Measurements from ENCODE around the gene KRTAP10-3.
"Not testable (repeated sequence)": the region's sequence is repeated elsewhere in the genome, so short reads cannot be mapped to it uniquely, and the experiment has no call there.

Gene KRTAP10-3

DNA sequence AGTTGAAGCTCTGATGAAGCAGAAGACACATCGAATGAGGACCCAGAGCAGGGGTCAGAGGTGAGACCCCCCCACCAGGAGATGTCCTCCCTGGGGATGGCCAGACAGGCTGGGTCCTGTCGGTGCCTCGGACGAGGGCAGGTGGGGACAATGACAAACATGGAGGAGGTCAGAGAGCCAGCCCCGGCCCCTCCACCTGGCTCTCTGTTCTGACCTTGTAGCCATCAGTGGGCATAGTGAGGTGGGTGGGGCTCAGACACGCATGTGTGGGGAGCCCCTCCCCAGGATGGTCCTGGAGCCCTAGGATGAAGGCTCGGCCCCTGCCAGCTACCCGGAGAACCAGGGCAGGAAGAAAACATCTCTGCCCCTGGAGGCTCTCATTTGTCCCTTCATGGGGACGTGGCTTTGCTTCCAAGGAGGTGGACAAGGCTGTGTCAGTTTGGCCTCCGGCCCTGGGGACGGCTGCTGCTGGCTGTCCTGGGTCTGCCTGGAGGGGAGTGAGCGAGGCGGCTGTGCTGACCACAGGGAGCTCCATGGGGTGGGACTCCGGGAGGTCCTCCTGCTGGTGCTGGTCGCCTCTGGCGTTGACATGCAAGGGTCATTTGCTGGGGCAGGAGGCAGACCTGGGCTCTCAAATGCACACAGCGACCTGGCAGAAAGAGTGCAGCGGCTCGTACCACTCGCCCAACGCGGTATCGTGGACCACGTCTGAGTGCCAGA is 31.2 kb upstream of the KRTAP10-3 start:
- ATAC-seq: no peak

DNA sequence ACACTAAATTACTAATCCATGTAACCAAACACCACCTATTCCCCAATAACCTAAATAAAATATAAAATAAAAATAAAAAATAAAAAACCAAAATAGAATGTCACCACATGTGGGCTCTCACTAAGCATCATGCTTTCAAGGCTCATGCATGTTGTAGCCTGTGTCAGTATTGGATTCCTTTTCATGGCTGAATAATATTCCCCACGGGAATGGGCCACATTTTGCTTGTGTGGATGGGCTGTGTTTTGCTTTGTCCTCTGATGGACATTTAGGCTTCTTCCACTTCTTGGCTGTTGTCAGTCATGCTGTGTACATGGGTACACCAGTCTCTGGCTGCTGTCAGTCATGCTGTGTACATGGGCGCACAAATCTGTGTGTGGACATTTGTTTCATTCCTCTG is 30.5 kb upstream of the KRTAP10-3 start:
- ATAC-seq: no peak

GRCh38 chr21:44585892-44586291 is 27.3 kb upstream of the KRTAP10-3 start:
- ATAC-seq: no peak

DNA sequence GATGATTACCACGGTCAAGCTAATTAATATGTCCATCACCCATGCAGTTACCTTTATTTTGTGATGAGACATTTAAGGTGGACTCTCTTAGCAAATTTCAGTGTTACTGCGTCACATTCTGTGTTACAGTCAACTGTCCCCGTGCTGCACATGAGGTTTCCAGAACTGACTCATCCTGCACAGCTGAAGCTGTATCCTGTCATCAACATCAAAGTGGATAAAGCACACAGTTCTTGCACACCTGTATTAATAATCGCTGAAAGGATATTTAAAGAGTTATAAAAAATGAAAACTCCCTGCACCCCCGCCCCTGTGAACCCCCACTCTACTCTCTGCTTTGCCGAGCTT is 25.2 kb upstream of the KRTAP10-3 start:
- ATAC-seq: peak; percentile 99 to 100

GRCh38 chr21:44583089-44583799 is 24.6 kb upstream of the KRTAP10-3 start:
- ATAC-seq: no peak

DNA sequence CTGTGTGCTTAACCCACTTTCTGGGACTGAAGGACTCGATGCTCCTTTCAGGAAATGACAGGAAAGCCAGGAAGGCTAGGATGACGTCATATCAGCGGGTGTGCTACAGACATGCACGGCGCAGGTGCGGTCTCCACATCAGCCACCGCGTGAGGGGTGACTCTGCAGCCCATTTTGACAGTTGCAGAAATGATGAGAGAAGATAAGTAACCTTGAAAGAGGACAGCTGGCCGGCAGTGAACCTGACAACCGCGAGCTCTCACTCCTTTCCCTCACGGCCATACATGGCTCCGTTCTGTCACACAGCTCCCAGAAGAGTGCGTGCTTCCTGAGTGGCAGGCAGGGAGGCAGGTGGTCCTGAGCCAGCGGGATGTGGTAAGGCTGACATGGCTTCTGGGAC is 23.5 kb upstream of the KRTAP10-3 start:
- ATAC-seq: no peak

DNA sequence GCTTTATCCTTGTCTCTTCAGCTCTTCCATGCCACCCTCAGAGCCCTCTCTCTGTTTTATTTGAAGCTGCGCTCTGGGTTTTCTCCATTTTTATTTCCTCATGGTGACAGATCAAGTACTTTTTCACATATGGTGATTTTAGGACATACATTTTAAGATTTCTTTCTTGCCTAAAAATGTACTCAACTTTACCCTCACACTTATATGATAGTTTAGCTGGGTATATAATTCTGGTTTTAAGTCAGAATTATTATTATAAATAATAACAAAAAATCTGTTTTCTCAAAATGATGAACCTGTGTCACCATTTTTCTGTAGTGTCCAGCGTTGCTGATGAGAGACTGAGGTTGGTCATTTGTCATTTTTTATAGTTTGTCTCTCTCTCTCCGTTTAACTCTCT is 22.6 kb upstream of the KRTAP10-3 start:
- no peak for ATAC-seq

DNA sequence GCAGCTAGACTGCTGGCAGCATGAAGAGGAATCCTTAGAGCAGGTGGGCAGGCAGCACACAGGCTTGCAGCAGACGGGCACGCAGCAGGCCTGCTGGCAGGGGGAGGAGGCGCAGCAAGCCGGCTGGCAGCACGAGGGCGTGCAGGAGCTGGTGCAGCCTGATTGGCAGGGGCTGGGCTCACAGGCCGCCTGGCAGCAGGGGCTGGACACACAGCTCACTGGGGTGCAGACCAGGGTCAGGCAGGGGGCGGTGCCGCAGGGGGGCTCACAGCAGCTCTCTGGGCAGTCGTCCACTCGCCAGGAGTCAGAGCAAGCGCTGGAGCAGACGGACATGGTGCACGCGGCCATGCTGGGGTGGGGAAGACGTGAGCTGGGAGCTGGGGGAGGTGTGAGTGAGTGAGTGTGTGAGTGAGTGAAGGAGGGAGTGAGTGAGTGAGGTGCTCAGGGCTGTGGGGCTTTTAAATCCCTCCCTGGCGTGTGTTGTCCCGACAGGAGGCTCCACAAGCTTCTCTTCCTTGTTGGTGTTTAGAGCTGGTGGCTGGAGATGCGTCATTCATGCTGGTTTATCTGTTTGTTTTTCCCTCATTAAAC is 21.7 kb upstream of the KRTAP10-3 start, which contains the start of gene KRTAP10-5:
KRTAP10-5 (minus strand) TSS at position 374 of the 591 bp plus-strand sequence; CDS start at position 348, 26 bp downstream.
- ATAC-seq: not testable (repeated sequence)

DNA sequence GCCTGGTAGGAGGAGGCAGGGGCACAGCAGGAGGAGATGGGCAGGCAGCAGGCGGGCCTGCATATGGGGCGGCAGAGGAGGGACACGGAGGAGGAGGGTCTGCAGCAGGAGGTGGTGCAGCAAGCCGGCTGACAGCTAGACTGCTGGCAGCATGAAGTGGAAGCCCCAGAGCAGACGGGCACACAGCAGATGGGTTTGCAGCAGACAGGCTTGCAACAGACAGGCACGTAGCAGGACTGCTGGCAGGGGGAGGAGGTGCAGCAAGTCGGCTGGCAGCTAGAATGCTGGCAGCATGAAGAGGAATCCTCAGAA is 21.2 kb upstream of the KRTAP10-3 start:
- no peak for ATAC-seq

- ATAC-seq: no peak
These were observed 20.6 kb upstream of the KRTAP10-3 start for GRCh38 chr21:44579056-44579832.

GRCh38 chr21:44578371-44579055 is 19.9 kb upstream of the KRTAP10-3 start:
- no peak for ATAC-seq

DNA sequence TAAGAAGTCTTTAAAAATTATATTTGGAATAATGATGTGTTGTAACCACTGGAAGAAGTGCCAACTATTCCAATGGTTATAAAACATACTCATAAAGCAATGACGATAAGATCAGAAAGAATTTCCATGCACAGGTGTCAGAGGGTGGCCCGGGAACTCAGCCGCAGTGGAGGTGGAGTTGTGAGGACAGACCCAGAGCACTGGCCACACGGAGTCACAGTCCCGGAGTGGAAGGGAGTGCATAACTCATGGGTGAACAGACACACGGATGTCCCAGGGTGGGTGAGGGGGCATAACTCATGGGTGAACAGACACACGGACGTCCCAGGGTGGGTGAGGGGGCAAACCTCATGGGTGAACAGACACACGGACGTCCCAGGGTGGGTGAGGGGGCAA is 17.4 kb upstream of the KRTAP10-3 start:
- ATAC-seq: no peak

- ATAC-seq: no peak
These were observed 16.9 kb upstream of the KRTAP10-3 start for GRCh38 chr21:44575307-44576024.

DNA sequence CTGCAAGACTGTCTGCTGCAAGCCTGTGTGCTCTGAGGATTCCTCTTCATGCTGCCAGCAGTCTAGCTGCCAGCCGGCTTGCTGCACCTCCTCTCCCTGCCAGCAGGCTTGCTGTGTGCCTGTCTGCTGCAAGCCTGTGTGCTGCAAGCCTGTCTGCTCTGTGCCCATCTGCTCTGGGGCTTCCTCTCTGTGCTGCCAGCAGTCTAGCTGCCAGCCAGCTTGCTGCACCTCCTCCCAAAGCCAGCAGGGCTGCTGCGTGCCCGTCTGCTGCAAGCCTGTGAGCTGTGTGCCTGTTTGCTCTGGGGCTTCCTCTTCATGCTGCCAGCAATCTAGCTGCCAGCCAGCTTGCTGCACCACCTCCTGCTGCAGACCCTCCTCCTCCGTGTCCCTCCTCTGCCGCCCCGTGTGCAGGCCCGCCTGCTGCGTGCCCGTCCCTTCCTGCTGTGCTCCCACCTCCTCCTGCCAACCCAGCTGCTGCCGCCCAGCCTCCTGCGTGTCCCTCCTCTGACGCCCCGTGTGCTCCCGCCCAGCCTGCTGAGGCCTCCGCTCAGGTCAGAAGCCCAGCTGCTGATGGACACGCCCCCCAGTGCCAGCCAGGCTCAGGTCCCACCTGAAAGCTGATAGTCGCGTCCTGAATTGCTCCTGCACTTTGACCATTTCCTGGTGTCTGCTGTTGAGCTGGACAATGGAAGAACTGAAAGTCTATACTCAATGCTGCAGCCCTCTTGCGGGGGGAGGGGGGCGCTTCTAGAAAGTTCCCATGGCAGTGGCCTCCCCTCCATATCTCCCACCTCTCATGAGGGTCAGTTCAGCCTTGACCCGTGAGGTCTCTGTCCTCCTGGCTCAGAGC is 16.1 kb upstream of the KRTAP10-3 start:
- no peak for ATAC-seq

DNA sequence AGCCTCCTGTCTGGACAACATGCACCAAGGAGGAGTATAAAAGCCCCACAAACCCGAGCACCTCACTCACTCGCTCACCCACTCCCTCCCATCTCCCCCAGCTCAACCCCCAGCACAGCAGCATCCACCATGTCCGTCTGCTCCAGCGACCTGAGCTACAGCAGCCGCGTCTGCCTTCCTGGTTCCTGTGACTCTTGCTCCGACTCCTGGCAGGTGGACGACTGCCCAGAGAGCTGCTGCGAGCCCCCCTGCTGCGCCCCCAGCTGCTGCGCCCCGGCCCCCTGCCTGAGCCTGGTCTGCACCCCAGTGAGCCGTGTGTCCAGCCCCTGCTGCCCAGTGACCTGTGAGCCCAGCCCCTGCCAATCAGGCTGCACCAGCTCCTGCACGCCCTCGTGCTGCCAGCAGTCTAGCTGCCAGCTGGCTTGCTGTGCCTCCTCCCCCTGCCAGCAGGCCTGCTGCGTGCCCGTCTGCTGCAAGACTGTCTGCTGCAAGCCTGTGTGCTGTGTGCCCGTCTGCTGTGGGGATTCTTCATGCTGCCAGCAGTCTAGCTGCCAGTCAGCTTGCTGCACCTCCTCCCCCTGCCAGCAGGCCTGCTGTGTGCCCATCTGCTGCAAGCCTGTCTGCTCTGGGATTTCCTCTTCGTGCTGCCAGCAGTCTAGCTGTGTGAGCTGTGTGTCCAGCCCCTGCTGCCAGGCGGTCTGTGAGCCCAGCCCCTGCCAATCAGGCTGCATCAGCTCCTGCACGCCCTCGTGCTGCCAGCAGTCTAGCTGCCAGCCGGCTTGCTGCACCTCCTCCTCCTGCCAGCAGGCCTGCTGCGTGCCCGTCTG is 15.2 kb upstream of the KRTAP10-3 start, which contains the start of gene KRTAP10-4:
KRTAP10-4 (plus strand) TSS at position 100 of the 827 bp plus-strand sequence; CDS start at position 130, 30 bp downstream.
- ATAC-seq: not testable (repeated sequence)

GRCh38 chr21:44572959-44573583 is 14.5 kb upstream of the KRTAP10-3 start:
- no peak for ATAC-seq

DNA sequence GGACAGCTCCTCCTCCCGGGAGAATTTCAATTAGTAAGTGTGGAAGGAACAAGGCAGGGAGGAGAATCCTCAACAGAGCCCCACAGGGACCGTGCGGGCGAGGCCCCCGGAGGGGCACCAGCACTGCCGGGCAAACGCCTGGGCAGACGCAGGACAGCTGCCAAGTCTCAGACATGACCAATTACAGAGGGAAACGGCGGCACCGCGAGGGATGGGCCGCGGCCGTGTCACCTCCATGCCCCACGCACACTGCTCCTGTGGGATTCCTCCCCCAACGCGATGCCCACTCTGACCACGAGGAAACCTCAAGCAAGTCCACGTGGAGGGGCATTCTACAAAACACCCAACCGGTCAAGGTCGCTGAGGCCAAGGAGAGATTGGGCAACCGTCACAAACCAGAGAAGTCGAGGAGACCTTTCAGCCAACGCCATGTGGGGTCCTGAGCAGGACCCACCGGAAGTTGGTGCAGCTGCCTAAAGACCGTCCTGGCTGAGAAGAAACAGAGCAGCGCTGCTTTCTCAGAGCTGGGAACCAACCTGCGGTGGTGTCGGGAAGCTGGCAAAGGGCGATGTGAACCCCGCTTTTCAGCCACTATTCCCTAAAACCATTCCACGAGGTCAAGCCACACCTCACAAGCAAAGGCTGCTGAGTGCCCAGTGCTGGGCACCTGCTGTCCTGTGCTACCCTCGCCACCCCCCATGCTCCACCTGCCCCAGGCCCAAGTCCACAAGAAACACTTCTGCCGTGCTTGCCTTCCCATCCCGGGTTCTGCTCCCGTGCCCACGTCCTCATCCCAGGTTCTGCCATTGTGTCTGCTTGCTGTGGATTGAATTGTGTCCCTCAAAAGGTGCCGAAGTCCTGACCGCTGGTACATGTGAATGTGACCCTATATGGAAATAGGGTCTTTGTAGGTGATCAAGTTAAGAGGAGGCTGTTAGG is 13.5 kb upstream of the KRTAP10-3 start:
- ATAC-seq: no peak

DNA sequence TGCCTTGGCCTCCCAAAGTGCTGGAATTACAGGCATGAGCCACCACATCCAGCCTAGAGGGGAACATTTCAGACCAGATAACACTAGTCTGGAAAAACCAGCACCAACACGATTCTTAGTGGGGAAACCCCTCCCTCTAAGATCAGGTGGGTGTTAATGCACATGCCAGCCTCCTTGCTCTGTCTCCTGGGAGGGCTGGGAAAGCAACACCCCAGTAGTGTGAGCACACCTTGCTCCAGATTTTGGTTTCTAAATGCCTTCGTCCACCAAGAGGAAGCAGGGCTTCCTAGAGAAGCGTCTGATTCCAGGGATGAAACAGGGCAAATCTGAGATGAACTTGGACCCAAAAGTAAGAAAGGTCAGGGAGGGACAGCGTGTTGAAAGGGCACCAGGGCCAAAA is 12.7 kb upstream of the KRTAP10-3 start:
- no peak for ATAC-seq

Data from activated CD4-positive, CD25-positive, alpha-beta regulatory T cell treated with anti-CD3 and anti-CD28 coated beads, Interleukin-2, amount 50 U/mL, for 24 hours (primary cell).